ENCODE measurements around the gene RGS2.

The RGS2 gene

DNA sequence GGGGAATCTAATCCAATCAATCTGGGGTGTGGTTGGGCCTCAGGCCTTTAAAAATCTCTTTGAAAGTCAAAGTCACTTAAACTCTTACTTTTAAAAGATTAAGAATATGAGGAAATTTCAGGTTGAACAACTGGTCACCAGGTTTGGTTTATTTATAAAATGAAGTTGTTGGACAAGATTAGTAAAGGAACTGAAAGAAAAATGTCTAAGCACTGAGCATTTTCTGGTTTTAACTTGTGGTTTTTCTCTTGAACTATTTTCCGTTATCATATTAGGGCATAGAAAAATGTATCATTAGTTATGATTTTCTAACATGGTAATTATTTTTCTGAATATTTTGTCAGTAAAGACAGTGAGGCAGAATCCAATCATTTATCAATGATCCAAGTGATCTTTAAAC is 49.6 kb downstream of the RGS2 start:
- TF ChIP-seq, protein P1, sequence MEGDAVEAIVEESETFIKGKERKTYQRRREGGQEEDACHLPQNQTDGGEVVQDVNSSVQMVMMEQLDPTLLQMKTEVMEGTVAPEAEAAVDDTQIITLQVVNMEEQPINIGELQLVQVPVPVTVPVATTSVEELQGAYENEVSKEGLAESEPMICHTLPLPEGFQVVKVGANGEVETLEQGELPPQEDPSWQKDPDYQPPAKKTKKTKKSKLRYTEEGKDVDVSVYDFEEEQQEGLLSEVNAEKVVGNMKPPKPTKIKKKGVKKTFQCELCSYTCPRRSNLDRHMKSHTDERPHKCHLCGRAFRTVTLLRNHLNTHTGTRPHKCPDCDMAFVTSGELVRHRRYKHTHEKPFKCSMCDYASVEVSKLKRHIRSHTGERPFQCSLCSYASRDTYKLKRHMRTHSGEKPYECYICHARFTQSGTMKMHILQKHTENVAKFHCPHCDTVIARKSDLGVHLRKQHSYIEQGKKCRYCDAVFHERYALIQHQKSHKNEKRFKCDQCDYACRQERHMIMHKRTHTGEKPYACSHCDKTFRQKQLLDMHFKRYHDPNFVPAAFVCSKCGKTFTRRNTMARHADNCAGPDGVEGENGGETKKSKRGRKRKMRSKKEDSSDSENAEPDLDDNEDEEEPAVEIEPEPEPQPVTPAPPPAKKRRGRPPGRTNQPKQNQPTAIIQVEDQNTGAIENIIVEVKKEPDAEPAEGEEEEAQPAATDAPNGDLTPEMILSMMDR (IDR thresholded peaks at IDR 0.05; ENCODE audit: borderline replicate concordance, control extremely low read depth, extremely low read depth, insufficient read depth, missing control alignments): no peak
- in situ Hi-C loops (cut with MboI; ENCODE audit: low sequenced_read_pairs, unreplicated experiment): no loop called here
- DNase-seq (ENCODE audit: low spot score): peak; percentile 20

DNA sequence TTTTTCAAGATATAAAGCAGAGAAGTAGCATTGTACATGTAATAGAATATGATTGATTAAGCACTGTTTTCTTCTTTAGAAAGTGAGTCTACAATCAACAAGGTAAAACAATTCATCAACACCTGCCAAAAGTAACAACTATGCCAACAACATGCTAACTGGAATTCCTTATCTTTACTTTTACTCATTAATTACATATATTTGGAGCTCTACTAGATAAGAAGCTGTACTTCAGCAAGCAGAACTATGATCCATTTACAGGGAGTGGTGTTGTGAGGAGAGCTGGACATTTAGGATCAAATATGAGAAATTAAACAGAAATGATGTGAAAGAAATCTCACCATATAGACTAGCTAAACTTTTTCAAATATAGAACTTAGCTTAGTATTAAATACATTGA is 51.0 kb downstream of the RGS2 start:
- TF ChIP-seq, protein P1 (IDR thresholded peaks at IDR 0.05; ENCODE audit: borderline replicate concordance, control extremely low read depth, extremely low read depth, insufficient read depth, missing control alignments): no peak
- no peak for DNase-seq (ENCODE audit: low spot score)
- in situ Hi-C loops (cut with MboI; ENCODE audit: low sequenced_read_pairs, unreplicated experiment): no loop called here

DNA sequence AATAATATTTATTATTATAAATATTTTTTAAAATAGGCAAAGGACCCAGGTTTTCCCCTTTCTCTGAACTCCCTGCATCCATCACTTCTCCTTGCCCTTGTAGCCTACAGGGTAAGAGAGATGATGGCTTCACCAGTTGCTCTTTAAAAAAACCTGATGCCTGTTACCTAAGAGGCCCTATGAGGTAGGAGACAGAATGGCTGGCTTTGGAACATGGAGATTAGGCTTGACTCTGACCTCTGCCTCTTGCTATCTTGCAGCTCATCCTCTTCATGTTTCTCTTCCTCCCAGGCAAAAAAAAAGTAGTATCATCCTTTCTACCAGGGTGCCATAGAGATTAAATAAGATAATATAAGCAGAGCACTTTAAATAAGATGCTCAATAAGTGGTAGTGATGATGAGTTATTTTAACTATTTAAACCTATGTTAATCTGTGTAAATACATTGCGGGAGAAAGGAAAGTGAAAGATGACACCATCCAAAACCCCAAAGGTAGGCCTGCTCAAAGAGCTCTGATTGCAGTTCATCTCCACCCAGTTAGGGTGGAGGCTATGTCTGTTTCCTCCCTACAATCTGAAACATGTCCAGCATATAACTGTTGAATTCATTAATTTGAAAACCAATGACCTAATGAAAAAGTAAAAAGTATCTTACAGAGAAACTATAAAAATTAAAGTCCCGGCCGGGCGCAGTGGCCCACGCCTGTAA is 51.8 kb downstream of the RGS2 start:
- TF ChIP-seq, protein P1 (IDR thresholded peaks at IDR 0.05; ENCODE audit: borderline replicate concordance, control extremely low read depth, extremely low read depth, insufficient read depth, missing control alignments): no peak
- DNase-seq (ENCODE audit: low spot score): no peak
- in situ Hi-C loops (cut with MboI; ENCODE audit: low sequenced_read_pairs, unreplicated experiment): no loop called here

DNA sequence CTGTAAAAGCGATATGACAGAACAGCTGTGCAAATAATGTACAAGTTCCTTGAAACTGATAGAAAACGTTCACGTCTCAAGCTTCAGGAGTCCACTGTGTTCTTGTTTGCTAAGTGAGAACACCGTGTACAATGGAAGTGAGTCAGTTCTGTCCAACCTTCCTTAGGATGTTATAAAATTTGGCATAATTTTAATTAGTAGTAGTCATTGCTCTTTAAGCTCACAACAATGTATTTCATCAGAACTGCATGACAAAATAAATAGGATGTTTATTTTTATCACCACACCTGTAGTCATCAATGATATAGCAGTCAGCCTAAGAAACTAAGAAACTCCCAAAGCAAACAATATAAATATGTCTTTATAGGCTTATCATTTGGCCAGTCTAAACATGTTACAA is 53.0 kb downstream of the RGS2 start:
- in situ Hi-C loops (cut with MboI; ENCODE audit: low sequenced_read_pairs, unreplicated experiment): no loop called here
- TF ChIP-seq, protein P1 (IDR thresholded peaks at IDR 0.05; ENCODE audit: borderline replicate concordance, control extremely low read depth, extremely low read depth, insufficient read depth, missing control alignments): no peak
- no peak for DNase-seq (ENCODE audit: low spot score)
